ENCODE results near the gene LBX2.

DNA sequence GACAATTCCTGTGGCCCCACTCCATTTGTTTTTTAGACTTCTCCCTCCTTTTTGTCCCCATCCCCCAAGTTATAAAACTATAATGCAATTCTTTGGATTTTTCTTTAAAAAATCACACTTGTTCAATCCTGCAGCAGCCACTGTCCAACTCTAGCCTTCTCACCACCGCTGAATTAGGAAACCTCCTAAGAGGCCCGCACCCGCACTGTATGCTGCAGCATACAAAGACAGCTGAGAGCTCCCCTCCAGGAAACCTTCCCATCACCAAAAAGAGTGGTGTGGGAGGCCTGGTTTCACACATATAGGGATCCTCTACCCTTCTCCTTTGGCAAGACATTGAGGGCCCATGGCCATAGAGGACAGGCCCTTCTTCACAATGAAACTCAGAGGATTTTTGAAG, 5.2 kb upstream of the LBX2 start:
- TF ChIP-seq, protein P1, sequence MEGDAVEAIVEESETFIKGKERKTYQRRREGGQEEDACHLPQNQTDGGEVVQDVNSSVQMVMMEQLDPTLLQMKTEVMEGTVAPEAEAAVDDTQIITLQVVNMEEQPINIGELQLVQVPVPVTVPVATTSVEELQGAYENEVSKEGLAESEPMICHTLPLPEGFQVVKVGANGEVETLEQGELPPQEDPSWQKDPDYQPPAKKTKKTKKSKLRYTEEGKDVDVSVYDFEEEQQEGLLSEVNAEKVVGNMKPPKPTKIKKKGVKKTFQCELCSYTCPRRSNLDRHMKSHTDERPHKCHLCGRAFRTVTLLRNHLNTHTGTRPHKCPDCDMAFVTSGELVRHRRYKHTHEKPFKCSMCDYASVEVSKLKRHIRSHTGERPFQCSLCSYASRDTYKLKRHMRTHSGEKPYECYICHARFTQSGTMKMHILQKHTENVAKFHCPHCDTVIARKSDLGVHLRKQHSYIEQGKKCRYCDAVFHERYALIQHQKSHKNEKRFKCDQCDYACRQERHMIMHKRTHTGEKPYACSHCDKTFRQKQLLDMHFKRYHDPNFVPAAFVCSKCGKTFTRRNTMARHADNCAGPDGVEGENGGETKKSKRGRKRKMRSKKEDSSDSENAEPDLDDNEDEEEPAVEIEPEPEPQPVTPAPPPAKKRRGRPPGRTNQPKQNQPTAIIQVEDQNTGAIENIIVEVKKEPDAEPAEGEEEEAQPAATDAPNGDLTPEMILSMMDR (IDR thresholded peaks at IDR 0.05 in 4 of 5, conservative IDR thresholded peaks at IDR 0.05 in 1 of 5): no peak
- no peak for TF ChIP-seq POLR2A (IDR thresholded peaks at IDR 0.05)
